KMS-11 (cell line): ENCODE data around the gene EPHA8.

Experiments
- H2AFZ ChIP-seq: fragments of 200-600 bp; sonication (generic); 2 replicates; pipeline ENCODE4 v1.6.1; 2016; ENCODE audit warnings: antibody characterized with exemption, mixed run types, low read depth
- H3K27ac ChIP-seq: fragments of 200-600 bp; sonication (generic); 2 replicates; pipeline ENCODE4 v1.6.1; 2016; ENCODE audit warnings: mild to moderate bottlenecking, mixed run types
- H3K27me3 ChIP-seq: fragments of 200-600 bp; sonication (generic); 2 replicates; pipeline ENCODE4 v1.6.1; 2017; ENCODE audit warnings: mild to moderate bottlenecking, low read depth, mixed run types, moderate library complexity; ENCODE audit not compliant: insufficient read depth
- H3K36me3 ChIP-seq: fragments of 200-600 bp; sonication (generic); 2 replicates; pipeline ENCODE4 v1.6.1; 2017; ENCODE audit warnings: mild to moderate bottlenecking, mixed run types; ENCODE audit not compliant: insufficient read depth
- H3K4me1 ChIP-seq: fragments of 200-600 bp; sonication (generic); 2 replicates; pipeline ENCODE4 v1.6.1; 2016; ENCODE audit warnings: mild to moderate bottlenecking, low read depth, mixed run types; ENCODE audit not compliant: poor library complexity, severe bottlenecking
- H3K4me2 ChIP-seq: fragments of 200-600 bp; sonication (generic); 2 replicates; pipeline ENCODE4 v1.7.0; 2016; ENCODE audit warnings: mild to moderate bottlenecking, mixed run types
- H3K4me3 ChIP-seq: fragments of 200-600 bp; sonication (generic); IDR thresholded peaks from 2 replicates; pipeline ENCODE4 v1.6.1; 2017; ENCODE audit warnings: low read depth, low read length, mixed read lengths; ENCODE audit not compliant: insufficient read depth
- H3K79me2 ChIP-seq: fragments of 200-600 bp; sonication (generic); 2 replicates; pipeline ENCODE4 v1.6.1; 2016; ENCODE audit warnings: low read depth, mixed run types; ENCODE audit not compliant: insufficient read depth
- H3K9ac ChIP-seq: fragments of 200-600 bp; sonication (generic); 2 replicates; pipeline ENCODE4 v1.6.1; 2016; ENCODE audit warnings: mild to moderate bottlenecking, mixed run types
- H4K20me1 ChIP-seq: fragments of 200-600 bp; sonication (generic); 2 replicates; pipeline ENCODE4 v1.6.1; 2016; ENCODE audit warnings: mild to moderate bottlenecking, mixed run types; ENCODE audit not compliant: insufficient read depth
- TF ChIP-seq, protein P1 (sequence below): fragments of 200-600 bp; sonication (generic); conservative IDR thresholded peaks from 2 replicates; pipeline ENCODE4 v1.6.1; 2017; ENCODE audit warnings: low read depth, mild to moderate bottlenecking, antibody characterized with exemption, low read length, moderate library complexity, mixed read lengths

EPHA8 gene

DNA sequence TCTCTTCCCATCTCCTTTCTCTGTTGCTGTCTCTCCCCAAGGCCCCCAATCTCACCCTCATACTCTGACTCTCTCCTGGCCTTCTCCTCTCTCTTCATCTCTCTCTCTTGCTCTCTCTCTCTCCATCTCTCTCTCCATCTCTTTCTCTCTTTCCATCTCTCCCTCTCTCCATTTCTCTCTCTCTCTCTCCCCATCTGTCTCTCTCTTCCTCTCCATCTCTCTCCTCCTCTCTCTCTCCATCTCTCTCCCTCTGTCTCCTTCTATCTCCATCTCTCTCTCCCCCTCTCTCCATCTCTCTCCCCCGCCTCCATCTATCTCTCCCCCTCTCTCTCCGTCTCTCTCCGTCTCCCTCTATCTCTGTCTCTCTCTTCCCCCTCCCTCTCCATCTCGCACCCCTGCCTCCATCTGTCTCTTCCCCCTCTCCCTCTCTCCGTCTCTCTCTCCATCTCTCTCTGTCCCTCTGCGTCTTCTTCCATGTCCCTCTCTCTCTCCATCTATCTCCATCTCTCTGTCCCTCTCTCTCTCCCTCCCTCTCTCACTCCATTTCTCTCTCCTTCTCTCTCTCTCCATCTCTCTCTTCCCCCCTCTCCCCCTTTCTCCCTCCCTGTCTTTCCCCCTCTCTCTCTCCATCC lies 16.0 kb upstream of the EPHA8 start:
- Histone ChIP-seq H2AFZ (no peak overlapping the region), H4K20me1 (no peaks in the 10 kb centered on the region), H3K36me3 (no peaks in the 10 kb centered on the region), H3K4me1 (no peaks in the 10 kb centered on the region), H3K27ac (no peak overlapping the region), H3K4me2 (no peak overlapping the region), H3K4me3 (no peak overlapping the region), H3K79me2 (no peaks in the 10 kb centered on the region), H3K9ac (no peak overlapping the region), H3K27me3 (peaks cover 80% of the 10 kb centered on the region)
- TF ChIP-seq, protein P1, sequence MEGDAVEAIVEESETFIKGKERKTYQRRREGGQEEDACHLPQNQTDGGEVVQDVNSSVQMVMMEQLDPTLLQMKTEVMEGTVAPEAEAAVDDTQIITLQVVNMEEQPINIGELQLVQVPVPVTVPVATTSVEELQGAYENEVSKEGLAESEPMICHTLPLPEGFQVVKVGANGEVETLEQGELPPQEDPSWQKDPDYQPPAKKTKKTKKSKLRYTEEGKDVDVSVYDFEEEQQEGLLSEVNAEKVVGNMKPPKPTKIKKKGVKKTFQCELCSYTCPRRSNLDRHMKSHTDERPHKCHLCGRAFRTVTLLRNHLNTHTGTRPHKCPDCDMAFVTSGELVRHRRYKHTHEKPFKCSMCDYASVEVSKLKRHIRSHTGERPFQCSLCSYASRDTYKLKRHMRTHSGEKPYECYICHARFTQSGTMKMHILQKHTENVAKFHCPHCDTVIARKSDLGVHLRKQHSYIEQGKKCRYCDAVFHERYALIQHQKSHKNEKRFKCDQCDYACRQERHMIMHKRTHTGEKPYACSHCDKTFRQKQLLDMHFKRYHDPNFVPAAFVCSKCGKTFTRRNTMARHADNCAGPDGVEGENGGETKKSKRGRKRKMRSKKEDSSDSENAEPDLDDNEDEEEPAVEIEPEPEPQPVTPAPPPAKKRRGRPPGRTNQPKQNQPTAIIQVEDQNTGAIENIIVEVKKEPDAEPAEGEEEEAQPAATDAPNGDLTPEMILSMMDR, result no peak

DNA sequence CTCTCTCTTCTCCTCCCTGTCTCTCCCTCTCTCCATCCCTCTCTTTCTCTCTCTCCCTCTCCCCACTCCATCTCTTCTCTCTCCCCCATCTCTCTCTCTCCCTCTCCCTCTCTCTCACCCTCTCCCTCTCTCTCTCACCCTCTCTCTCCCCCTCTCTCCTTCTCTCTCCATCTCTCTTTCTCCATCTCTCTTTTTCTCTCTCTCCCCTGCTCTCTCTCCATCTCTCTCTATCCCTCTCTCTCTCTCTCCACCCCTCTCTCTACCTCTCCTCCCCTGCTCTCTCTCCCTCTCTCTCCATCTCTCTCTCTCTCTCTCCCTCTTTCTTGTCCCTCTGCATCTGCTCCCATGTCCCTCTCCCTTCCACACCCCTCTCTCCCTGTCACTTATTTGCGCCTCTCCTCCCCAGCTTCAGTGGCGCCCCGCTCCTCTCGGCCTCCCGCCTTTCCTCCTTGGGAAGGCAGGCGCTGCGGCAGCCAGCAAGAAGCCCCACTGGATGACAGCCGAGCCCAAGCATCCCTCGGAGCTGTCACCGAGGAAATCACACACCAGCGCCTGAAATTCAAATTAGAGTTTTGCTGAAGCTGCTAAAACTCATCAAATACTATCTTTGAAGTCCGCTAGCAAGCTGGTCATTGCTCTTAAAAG lies 15.3 kb upstream of the EPHA8 start:
- no peaks in the 10 kb centered on the region for H4K20me1 ChIP-seq
- H3K27me3 ChIP-seq, result peaks cover 86% of the 10 kb centered on the region
- H3K79me2 ChIP-seq, result no peaks in the 10 kb centered on the region
- H3K9ac ChIP-seq, result no peak overlapping the region
- no peaks in the 10 kb centered on the region for H3K36me3 ChIP-seq
- no peak overlapping the region for H3K4me2 ChIP-seq
- TF ChIP-seq, protein P1, result no peak
- no peaks in the 10 kb centered on the region for H3K4me1 ChIP-seq
- no peak overlapping the region for H3K27ac ChIP-seq
- no peak overlapping the region for H3K4me3 ChIP-seq
- no peak overlapping the region for H2AFZ ChIP-seq

DNA sequence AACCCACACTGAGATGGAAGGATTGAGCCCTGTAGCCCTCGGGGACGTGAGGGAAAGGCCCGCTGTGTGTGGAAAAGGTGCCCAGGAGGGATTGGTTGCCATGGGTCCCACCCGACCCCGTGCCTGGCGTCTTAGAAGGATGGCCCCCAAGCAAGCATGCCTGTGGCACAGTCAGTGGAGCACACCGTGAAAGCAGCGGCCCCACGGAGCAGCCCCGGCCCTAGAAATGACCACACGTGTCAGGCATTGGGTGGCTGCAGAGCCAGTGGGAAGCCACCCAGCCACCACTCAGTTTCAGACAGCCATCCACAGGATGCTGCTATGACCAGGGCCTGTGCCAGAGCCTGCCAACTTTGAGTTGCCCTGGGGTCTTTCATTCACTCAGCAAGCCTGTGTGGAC lies 13.3 kb upstream of the EPHA8 start:
- Histone ChIP-seq H3K9ac (no peak overlapping the region), H3K79me2 (no peaks in the 10 kb centered on the region), H3K27me3 (peaks cover 89% of the 10 kb centered on the region), H3K4me2 (no peak overlapping the region), H3K36me3 (no peaks in the 10 kb centered on the region), H4K20me1 (no peaks in the 10 kb centered on the region), H3K4me3 (no peak overlapping the region), H3K4me1 (no peaks in the 10 kb centered on the region), H3K27ac (no peak overlapping the region), H2AFZ (no peak overlapping the region)
- TF ChIP-seq, protein P1, result no peak

DNA sequence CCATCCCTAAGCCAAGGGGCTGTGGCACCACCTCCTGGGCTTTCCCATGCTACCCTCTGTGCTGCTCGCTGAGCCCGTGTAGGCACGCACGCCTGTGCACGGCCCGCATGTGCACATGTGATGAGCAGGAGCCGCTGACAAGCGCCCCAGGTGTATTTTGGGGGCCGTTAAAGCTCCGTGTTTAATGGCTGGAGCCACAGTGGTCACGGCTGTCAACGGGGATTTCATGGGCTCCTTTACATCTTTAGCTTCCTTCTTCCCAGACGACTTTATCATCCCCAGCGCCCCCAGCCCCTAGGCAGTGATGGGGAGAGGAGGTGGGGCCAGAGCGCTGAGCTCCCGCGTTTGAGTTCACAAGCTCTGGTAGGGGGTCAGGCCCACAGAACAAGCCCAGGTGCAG lies 11.7 kb upstream of the EPHA8 start:
- H4K20me1 ChIP-seq, result no peaks in the 10 kb centered on the region
- H3K4me1 ChIP-seq, result no peaks in the 10 kb centered on the region
- H3K79me2 ChIP-seq, result no peaks in the 10 kb centered on the region
- H3K27ac ChIP-seq, result no peak overlapping the region
- H3K4me3 ChIP-seq, result no peak overlapping the region
- H2AFZ ChIP-seq, result no peak overlapping the region
- H3K36me3 ChIP-seq, result no peaks in the 10 kb centered on the region
- H3K27me3 ChIP-seq, result peaks cover 85% of the 10 kb centered on the region
- TF ChIP-seq, protein P1, result no peak
- H3K4me2 ChIP-seq, result no peak overlapping the region
- no peak overlapping the region for H3K9ac ChIP-seq
